ENCODE results near the gene GSK3A.
A peak's percentile ranks its signal among the peaks of the same experiment; 100 is the strongest.

Gene GSK3A

GRCh38 chr19:42249149-42249750, 6.8 kb upstream of the GSK3A start:
- DNase-seq (ENCODE audit: low read depth): no peak

GRCh38 chr19:42248270-42249148, 6.1 kb upstream of the GSK3A start:
- no peak for DNase-seq (ENCODE audit: low read depth)

GRCh38 chr19:42247640-42248199, 5.3 kb upstream of the GSK3A start:
- no peak for DNase-seq (ENCODE audit: low read depth)

GRCh38 chr19:42246922-42247639, 4.7 kb upstream of the GSK3A start:
- peak; percentile 39 for DNase-seq (ENCODE audit: low read depth)

GRCh38 chr19:42246143-42246921, 3.9 kb upstream of the GSK3A start:
- DNase-seq (ENCODE audit: low read depth): peak; percentile 86

- DNase-seq (ENCODE audit: low read depth): no peak
Measured at GRCh38 chr19:42245231-42245630, 2.8 kb upstream of the GSK3A start.

DNA sequence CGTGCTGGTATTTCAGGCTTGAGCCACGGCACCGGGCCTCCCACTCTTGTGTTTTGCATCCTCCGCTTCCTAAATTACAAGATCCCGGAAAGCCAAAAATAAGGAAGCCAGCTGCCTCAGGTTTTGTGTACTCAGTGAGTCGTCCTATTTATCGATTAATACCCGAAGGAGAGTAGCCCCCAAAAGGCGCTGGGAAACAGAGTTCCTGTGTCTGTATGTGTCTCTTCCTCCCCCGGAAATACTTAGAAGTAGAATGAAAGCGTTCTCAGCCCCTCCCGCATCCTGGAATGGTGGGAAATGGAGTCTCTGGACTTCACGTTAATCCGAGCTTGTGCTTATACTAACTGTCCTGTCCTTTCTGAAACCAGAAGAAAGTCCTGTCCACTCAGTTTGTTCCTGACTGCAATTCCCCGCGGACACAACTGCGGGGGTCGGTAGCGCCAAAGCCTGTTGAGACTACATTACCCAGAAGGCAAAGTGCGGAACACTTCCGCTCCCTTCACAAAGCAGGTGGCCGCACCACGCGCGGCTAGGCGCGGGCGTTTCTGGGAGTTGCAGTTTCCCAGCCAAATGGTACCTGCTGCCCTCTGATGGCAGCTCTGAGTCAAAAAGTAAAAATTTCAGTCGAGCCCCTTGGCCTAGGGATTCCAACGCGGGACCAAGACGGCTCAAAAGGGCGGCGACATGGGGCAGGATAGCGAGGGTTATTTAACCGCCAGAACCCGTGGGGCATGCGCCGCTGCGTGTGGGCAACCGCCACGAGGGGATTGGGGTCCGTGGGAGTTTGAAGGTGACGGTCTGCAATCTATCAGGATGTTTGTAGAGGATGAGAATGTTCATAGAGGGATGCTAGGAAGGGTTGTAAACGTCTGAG, 2.2 kb upstream of the GSK3A start:
- DNase-seq (ENCODE audit: low read depth): peak; percentile 94

DNA sequence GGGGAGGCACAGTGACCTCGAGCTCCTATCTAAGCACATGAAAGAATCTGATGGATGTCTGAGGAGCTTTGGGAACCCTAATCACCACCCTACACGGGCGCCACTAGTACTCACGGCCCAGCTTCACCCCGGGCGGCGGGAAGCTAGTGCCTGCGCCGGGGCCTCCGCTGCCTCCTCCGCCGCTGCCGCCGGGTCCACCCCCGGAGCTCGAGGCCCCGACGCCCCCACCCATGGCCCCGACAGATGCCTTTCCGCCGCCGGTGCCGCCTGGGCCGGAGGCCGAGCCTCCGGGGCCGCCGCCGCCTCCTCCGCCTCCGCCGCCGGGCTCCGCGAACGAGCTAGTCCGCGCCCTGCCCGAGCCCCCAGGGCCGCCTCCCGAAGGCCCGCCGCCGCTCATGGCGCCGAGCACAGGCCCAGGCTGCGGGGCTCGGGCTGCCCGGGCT, 312 bp downstream of the GSK3A start:
- DNase-seq (ENCODE audit: low read depth): peak; percentile 24

DNA sequence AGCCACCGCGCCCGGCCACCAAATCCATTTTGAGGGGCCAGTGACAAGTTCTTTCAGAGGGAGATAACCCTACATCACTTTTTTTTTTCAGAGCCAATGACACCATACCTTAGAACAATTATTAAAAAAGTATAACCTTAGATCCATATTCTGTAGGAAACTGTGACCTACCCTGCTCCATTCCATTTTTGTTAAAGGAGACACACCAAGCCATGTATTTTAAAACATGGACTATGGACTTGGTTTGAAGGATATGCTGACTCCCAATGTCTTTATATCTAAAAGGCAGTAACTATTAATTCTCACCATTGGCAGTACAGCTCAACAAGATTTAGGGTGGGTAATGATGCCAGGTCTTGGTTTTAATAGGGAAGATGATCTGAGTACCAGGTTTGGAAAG, 1.1 kb downstream of the GSK3A start:
- no peak for DNase-seq (ENCODE audit: low read depth)

DNA sequence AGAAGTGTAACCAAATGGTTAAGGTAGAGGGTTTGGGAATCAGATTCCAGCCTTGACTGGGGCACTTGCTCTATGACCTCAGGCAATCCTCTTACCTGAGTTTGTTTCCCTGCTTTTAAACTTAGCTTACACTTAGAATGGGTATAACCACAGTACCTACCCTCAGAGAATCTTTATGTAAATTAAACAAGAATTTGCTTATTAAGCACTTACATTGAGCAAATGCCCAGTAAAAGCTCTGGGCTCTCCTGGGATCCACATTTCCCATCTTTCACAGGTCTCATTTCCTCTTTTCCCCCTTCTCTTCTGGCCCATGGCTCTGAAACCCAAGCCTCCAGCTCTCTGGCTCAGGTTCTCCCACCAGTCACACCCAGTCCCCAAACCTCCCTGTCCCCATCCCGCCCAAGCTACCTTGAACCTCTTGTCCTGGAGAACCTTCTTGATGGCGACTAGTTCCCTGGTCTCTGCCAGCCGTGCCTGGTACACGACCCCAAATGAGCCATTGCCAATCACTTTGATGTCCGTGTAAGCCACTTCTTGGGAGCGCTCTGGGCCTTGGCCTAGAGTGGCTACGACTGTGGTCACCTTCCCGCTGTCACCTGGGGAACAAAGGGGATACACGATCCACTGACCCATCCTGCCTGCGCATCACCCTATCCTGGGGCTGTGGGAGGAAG, 2.7 kb downstream of the GSK3A start:
- DNase-seq (ENCODE audit: low read depth): no peak

DNA sequence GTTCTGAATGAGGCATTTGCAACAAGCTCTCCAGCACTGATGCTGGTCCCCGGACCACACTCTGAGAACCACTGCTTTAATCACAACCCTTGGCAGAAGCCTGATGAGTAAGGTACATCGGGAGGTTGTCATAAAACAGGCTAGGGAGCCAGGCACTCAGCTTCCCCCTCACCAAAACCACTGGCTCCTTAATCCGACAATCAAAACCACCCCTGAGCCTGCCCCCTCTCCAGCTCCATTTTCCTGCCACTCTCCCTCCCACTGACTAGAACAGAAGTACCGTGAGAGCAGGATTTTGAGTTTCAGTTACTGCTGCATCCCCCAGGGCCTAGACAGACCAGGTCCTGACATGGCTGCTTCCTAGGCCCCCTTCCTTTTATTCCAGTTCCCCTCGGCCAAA, 7.2 kb downstream of the GSK3A start:
- DNase-seq (ENCODE audit: low read depth): no peak

DNA sequence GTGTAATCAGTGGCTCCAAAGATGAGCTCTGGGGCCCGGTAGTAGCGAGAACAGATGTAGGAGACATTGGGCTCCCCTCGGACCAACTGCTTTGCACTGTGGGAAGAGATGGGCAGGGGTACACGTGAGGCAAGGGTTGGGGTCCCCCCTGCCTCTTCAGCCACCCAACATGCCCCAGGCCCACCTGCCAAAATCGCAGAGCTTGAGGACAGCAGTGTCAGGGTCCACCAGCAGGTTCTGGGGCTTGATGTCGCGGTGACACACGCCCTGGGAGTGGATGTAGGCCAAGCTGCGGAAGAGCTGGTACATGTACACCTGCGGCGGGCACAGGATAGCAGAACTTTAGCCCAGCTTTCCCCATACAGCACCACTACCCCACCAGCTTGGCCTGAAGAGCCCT, 8.0 kb downstream of the GSK3A start:
- no peak for DNase-seq (ENCODE audit: low read depth)

- DNase-seq (ENCODE audit: low read depth): no peak
Measured at GRCh38 chr19:42233678-42234292, 8.6 kb downstream of the GSK3A start.

- DNase-seq (ENCODE audit: low read depth): no peak
Measured at GRCh38 chr19:42233106-42233505, 9.3 kb downstream of the GSK3A start.

- DNase-seq (ENCODE audit: low read depth): no peak
Measured at GRCh38 chr19:42232435-42232834, 10.0 kb downstream of the GSK3A start.

DNA sequence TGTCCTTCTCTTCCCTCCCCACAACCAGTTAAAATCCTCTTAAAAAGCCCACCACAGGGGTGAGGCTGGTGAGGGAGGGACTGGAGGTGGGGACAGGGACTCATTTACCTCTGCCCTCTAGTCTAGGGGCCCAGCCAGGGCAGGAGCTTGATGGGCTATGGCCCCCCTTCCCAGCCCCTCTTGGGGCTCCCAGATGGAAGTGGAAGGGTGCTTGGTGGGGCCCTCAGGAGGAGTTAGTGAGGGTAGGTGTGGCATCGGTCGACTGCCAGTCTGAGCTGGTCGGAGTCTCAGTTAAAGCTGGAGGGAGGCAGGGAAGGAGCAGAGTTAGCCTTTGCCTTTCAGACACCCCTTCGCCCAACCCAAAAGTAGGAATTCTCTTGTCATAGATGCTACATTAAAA, 11.8 kb downstream of the GSK3A start:
- no peak for DNase-seq (ENCODE audit: low read depth)

GRCh38 chr19:42229855-42230351, 12.5 kb downstream of the GSK3A start:
- peak; percentile 37 for DNase-seq (ENCODE audit: low read depth)

DNA sequence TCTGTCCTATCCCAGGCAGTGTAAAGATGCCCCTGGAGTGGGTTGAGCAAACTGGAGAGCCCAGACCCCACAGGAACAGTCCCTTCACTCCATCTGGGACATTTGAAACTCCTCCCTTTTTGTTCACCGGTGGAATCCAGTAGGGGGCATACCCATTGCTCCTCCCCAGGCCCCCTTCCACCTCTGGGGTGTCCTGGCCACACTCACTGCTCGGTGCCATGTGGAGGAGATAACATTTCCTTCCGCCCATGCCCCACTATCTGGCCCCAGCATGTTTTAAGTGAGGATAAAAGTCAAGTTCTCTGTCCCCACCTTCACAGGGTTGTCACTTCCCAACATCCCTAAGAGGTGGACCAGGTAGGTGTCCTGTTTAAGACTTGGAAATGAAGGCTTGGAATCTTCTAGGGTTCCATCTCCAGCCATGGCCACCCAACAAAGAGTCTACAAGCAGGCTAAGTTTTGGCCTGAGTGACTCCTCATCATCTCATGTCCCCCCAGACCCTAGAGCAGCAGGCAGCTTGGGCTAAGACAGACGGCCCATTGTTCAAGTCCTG, 13.0 kb downstream of the GSK3A start:
- DNase-seq (ENCODE audit: low read depth): no peak

GRCh38 chr19:42228641-42229040, 13.8 kb downstream of the GSK3A start:
- no peak for DNase-seq (ENCODE audit: low read depth)

Measured in EH (cell line).